Spleen (tissue), 11 donors: ENCODE results near the gene RAB28. TPM values are rescaled to one million over a fixed set of nuclear protein-coding genes. Genes with fewer than 3 reads are reported as not detected.

ENCODE experiments used
- DNase-seq: peaks from one replicate; pipeline ENCODE4 v3.0.0-alpha.2; 2020
- H3K27ac ChIP-seq, 8 donors: fragments of 200-600 bp; sonication (generic) in 7 of 8; 1 replicate in 4 of 8; 2 replicates in 4 of 8; pipeline versions ENCODE4 v1.5.0 to v1.8.0; 2016 to 2021; ENCODE audit warnings: inconsistent platforms in 4 of 8, mild to moderate bottlenecking in 4 of 8, moderate library complexity in 1 of 8
- H3K27me3 ChIP-seq, 7 donors: fragments of 200-600 bp; sonication (generic) in 6 of 7; replicated peaks in 1 of 7; 1 replicate in 4 of 7; 2 replicates in 3 of 7; pipeline versions ENCODE4 v1.5.0 to v1.8.0; 2016 to 2021; ENCODE audit warnings: inconsistent platforms in 3 of 7, mild to moderate bottlenecking in 1 of 7
- H3K36me3 ChIP-seq, 6 donors: fragments of 200-600 bp; sonication (generic) in 5 of 6; 1 replicate in 4 of 6; 2 replicates in 2 of 6; pipeline versions ENCODE4 v1.5.0 to v1.8.0; 2016 to 2021; ENCODE audit warnings: inconsistent platforms in 2 of 6
- H3K4me1 ChIP-seq, 6 donors: fragments of 200-600 bp; sonication (generic) in 5 of 6; 1 replicate in 3 of 6; 2 replicates in 3 of 6; pipeline versions ENCODE4 v1.5.0 to v1.8.0; 2016 to 2021; ENCODE audit warnings: inconsistent platforms in 3 of 6
- H3K4me3 ChIP-seq, 8 donors: fragments of 200-600 bp; sonication (generic) in 7 of 8; 1 replicate in 4 of 8; 2 replicates in 4 of 8; pipeline versions ENCODE4 v1.5.0 to v1.8.0; 2016 to 2021; ENCODE audit warnings: inconsistent platforms in 4 of 8, mild to moderate bottlenecking in 4 of 8, moderate library complexity in 2 of 8
- H3K9me3 ChIP-seq, 8 donors: fragments of 200-600 bp; sonication (generic) in 7 of 8; 1 replicate in 4 of 8; 2 replicates in 4 of 8; pipeline versions ENCODE4 v1.5.0 to v1.8.0; 2016 to 2021; ENCODE audit warnings: inconsistent platforms in 4 of 8
- POLR2A ChIP-seq, 3 donors: fragments of 450-650 bp; IDR thresholded peaks; one replicate each; pipeline ENCODE4 v1.5.1; 2017; ENCODE audit warnings: antibody characterized with exemption in 3 of 3, mild to moderate bottlenecking in 1 of 3
- POLR2AphosphoS5 ChIP-seq, 3 donors: sonication (generic); formaldehyde crosslinking; IDR thresholded peaks; one replicate each; pipeline ENCODE4 v1.5.1; 2017; ENCODE audit warnings: antibody characterized with exemption in 3 of 3
- WGBS, 5 donors: extraction: QIAGEN DNeasy Blood & Tissue Kit in 3 of 5; methylation state at CpG; one replicate each; pipeline versions ENCODE4 v1.1.5 to v1.1.7; 2013 to 2018; 5-methylcytosine and 5-hydroxymethylcytosine counted together
- intact Hi-C: fragments of 100-400 bp; cut with DNase I; formaldehyde crosslinking; loops from one replicate; pipeline ENCODE4 v1.15.0; 2023; ENCODE audit warnings: low total_unique reads
- polyA plus RNA-seq, 3 donors: library from polyadenylated mRNA; stranded (reverse); fragments of 200-250 nt; gene quantifications; one replicate each; pipeline ENCODE4 v1.2.1, GENCODE V29; 2013
- total RNA-seq, 7 donors: library from RNA; depleted of rRNA in 3 of 7; stranded (reverse); fragments of >200 nt in 3 of 7; fragmentation: NEBNext Ultra II Directional in 4 of 7; extraction: Animal tissue kit (Norgen Biotek cat#: 25700) in 4 of 7; gene quantifications; one replicate each; pipeline versions ENCODE4 v1.1.0 to v1.2.1, GENCODE V29; 2016 to 2021
- TF ChIP-seq, protein P1 (sequence below), 11 experiments: fragments of 200-600 bp in 7 of 11; fragments of 450-650 bp in 4 of 11; sonication (generic) in 4 of 11; IDR thresholded peaks in 8 of 11; conservative IDR thresholded peaks in 3 of 11; 1 replicate in 7 of 11; 2 replicates in 4 of 11; pipeline versions ENCODE4 v1.4.0 to v1.8.0; 2016 to 2021; ENCODE audit warnings: antibody characterized with exemption in 11 of 11, inconsistent platforms in 4 of 11, mild to moderate bottlenecking in 1 of 11
- donor health status: healthy with polysubstance abuse.
- donor health status: DM: no; HTN: no; CAD: no; lungs with moderate emphysema.
- donor health status: DM: no; HTN: no; CAD: no.
- donor health status: Bipolar disorder and iron deficiency.
- donor health status: healthy.
- donor health status: DM: no; HTN: no; CAD: no.
- donor health status: DM: yes; HTN: yes; CAD: no.

RAB28 gene
- total and polyA plus RNA-seq, 10 donors = 9.9 to 23.4 (median 18.3) TPM

DNA sequence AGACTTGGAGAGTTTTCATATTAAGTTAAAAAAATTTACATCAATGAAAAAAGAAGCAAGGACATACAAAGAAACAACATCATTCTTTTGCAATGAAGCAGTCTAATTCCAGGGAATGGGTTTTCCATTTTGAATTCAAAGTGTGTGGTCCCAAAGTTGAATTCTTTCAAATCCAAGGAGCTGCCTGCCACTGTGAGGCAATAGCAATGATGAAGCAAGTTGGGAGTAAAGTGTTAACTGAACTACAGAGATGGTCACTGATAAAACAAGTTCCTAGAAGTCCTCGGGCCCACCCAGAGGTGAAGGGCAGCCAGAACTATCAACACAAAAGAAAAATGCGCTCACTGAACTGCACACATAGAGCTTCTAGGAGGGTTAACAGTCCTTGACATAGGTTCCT lies 115.9 kb downstream of the RAB28 start:
- H3K9me3 ChIP-seq = no peaks in the 10 kb centered on the region
- H3K4me3 ChIP-seq = no peak overlapping the region
- H3K27me3 ChIP-seq = no peaks in the 10 kb centered on the region
- 63 to 85% (median 66%) methylated on average over 2 of the region's 2 CpGs for WGBS, 5 donors
- TF ChIP-seq POLR2A (IDR thresholded peaks at IDR 0.05) (no peak), POLR2AphosphoS5 (IDR thresholded peaks at IDR 0.05) (no peak)
- TF ChIP-seq, protein P1, sequence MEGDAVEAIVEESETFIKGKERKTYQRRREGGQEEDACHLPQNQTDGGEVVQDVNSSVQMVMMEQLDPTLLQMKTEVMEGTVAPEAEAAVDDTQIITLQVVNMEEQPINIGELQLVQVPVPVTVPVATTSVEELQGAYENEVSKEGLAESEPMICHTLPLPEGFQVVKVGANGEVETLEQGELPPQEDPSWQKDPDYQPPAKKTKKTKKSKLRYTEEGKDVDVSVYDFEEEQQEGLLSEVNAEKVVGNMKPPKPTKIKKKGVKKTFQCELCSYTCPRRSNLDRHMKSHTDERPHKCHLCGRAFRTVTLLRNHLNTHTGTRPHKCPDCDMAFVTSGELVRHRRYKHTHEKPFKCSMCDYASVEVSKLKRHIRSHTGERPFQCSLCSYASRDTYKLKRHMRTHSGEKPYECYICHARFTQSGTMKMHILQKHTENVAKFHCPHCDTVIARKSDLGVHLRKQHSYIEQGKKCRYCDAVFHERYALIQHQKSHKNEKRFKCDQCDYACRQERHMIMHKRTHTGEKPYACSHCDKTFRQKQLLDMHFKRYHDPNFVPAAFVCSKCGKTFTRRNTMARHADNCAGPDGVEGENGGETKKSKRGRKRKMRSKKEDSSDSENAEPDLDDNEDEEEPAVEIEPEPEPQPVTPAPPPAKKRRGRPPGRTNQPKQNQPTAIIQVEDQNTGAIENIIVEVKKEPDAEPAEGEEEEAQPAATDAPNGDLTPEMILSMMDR (IDR thresholded peaks at IDR 0.05 in 8 of 11, conservative IDR thresholded peaks at IDR 0.05 in 3 of 11) = no peak
- no peak for DNase-seq
- intact Hi-C loops = no loop called here
- H3K4me1 ChIP-seq = no peaks in the 10 kb centered on the region
- H3K36me3 ChIP-seq = peaks cover 0 to 39% (median 1%) of the 10 kb centered on the region in 6 donors
- H3K27ac ChIP-seq = no peak overlapping the region

DNA sequence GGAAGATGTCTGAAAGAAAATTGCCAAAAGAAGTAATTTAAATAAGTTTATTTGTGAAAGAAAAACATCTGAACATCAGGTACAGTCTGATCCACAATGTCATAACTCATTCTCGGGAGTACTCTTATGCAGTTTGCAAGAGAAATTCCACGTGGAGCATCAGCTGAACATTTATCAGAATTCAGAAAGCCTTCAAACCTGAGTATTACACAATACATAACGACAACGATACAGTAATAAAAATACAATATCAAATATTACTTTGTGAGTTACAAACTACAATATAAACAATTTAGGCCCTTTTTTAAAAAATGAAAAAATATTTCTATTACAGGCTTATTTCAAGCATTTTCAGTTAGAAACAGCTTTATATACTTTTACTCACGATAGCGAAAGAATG lies 116.4 kb downstream of the RAB28 start:
- TF ChIP-seq POLR2AphosphoS5 (IDR thresholded peaks at IDR 0.05) = no peak
- TF ChIP-seq POLR2A (IDR thresholded peaks at IDR 0.05) = no peak
- TF ChIP-seq, protein P1 (IDR thresholded peaks at IDR 0.05 in 8 of 11, conservative IDR thresholded peaks at IDR 0.05 in 3 of 11) = no peak
- Histone ChIP-seq H3K4me3 (no peak overlapping the region), H3K27ac (no peak overlapping the region), H3K9me3 (no peaks in the 10 kb centered on the region), H3K27me3 (no peaks in the 10 kb centered on the region), H3K4me1 (no peaks in the 10 kb centered on the region), H3K36me3 (peaks cover 0 to 39% (median 1%) of the 10 kb centered on the region in 6 donors)
- DNase-seq = no peak
- WGBS, 5 donors = 96 to 99% (median 97%) methylated on average over 6 of the region's 6 CpGs
- intact Hi-C loops = no loop called here

DNA sequence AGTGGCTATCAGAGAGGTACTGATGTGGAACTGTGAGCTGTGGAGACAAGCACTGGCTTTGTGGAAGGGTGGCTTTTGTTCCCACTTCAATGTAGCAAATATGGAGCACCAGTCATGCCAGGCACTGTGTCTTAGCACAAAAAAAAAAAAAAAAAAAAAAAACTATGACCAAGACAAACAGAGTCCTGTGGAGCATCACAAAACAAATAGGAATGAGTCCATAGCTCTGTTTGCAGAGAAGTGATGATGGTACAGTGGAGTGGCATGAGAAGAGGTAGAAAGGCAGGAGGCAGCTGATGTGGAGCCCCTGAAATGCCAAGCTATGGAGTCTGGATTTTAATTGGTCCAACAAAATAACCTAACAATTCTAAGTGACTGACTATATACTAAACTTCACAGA lies 116.9 kb downstream of the RAB28 start:
- Histone ChIP-seq H3K9me3 (no peaks in the 10 kb centered on the region), H3K36me3 (peaks cover 0 to 39% (median 1%) of the 10 kb centered on the region in 6 donors), H3K4me1 (no peaks in the 10 kb centered on the region), H3K4me3 (no peak overlapping the region), H3K27ac (no peak overlapping the region), H3K27me3 (no peaks in the 10 kb centered on the region)
- TF ChIP-seq, protein P1 (IDR thresholded peaks at IDR 0.05 in 8 of 11, conservative IDR thresholded peaks at IDR 0.05 in 3 of 11) = no peak
- no peak for TF ChIP-seq POLR2AphosphoS5 (IDR thresholded peaks at IDR 0.05)
- no peak for TF ChIP-seq POLR2A (IDR thresholded peaks at IDR 0.05)
- intact Hi-C loops = no loop called here
- DNase-seq = no peak

DNA sequence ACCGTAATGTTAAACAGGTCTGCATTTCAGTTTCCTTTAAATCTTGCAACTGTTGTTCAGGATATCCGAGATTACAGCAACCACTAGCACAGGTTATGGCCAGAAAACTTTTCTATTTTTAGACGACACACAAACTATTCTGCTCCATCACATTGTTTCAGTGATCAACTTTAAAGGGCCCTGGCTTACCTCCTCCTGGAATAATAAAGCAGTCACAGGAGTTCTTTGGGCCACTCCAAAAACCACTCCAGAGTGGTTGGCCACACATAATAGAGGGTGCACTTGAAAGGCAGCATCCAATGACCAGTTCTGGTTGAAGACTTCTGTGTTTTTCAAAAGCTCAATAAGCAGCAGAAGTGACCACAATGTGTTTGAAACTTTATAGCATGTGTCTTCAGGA lies 118.9 kb downstream of the RAB28 start:
- no peak for DNase-seq
- Histone ChIP-seq H3K36me3 (peaks cover 0 to 39% (median 1%) of the 10 kb centered on the region in 6 donors), H3K27ac (no peak overlapping the region), H3K27me3 (no peaks in the 10 kb centered on the region), H3K4me1 (no peaks in the 10 kb centered on the region), H3K9me3 (no peaks in the 10 kb centered on the region), H3K4me3 (no peak overlapping the region)
- intact Hi-C loops = no loop called here
- 76 to 89% (median 80%) methylated on average over 3 of the region's 3 CpGs for WGBS, 5 donors
- TF ChIP-seq POLR2A (IDR thresholded peaks at IDR 0.05) (no peak), POLR2AphosphoS5 (IDR thresholded peaks at IDR 0.05) (no peak)
- TF ChIP-seq, protein P1 (IDR thresholded peaks at IDR 0.05 in 8 of 11, conservative IDR thresholded peaks at IDR 0.05 in 3 of 11) = no peak
